IPS DF 6.9 (cell line): ENCODE data around the gene ERVFRD-1.

Experiments used
- DNase-seq: peaks from one replicate; pipeline ENCODE4 v3.0.0-alpha.2; 2013; ENCODE audit warnings: low read depth, low spot score
- H3K27ac ChIP-seq: one replicate; pipeline ENCODE4 v1.5.1; 2013; ENCODE audit warnings: low read length, control low read depth
- H3K27me3 ChIP-seq: 2 replicates; pipeline ENCODE4 v1.6.1; 2013; ENCODE audit warnings: mild to moderate bottlenecking, low read length; ENCODE audit not compliant: control insufficient read depth, insufficient read depth
- H3K36me3 ChIP-seq: 2 replicates; pipeline ENCODE4 v1.6.1; 2013; ENCODE audit warnings: low read length; ENCODE audit not compliant: control insufficient read depth, insufficient read depth
- H3K4me1 ChIP-seq: 2 replicates; pipeline ENCODE4 v1.6.1; 2013; ENCODE audit warnings: low read length; ENCODE audit not compliant: control insufficient read depth, insufficient read depth
- H3K4me3 ChIP-seq: 2 replicates; pipeline ENCODE4 v1.5.1; 2013; ENCODE audit warnings: mild to moderate bottlenecking, low read length
- H3K9me3 ChIP-seq: 2 replicates; pipeline ENCODE4 v1.6.1; 2013; ENCODE audit warnings: low read length, inconsistent platforms; ENCODE audit not compliant: control insufficient read depth, insufficient read depth
- WGBS: extraction: QIAGEN DNeasy Blood & Tissue Kit; methylation state at CpG from one replicate; pipeline ENCODE4 v1.1.7; 2013; ENCODE audit warnings: mixed read lengths, missing lambda C conversion rate; ENCODE audit not compliant: insufficient read length, insufficient coverage; 5-methylcytosine and 5-hydroxymethylcytosine counted together

The ERVFRD-1 gene

DNA sequence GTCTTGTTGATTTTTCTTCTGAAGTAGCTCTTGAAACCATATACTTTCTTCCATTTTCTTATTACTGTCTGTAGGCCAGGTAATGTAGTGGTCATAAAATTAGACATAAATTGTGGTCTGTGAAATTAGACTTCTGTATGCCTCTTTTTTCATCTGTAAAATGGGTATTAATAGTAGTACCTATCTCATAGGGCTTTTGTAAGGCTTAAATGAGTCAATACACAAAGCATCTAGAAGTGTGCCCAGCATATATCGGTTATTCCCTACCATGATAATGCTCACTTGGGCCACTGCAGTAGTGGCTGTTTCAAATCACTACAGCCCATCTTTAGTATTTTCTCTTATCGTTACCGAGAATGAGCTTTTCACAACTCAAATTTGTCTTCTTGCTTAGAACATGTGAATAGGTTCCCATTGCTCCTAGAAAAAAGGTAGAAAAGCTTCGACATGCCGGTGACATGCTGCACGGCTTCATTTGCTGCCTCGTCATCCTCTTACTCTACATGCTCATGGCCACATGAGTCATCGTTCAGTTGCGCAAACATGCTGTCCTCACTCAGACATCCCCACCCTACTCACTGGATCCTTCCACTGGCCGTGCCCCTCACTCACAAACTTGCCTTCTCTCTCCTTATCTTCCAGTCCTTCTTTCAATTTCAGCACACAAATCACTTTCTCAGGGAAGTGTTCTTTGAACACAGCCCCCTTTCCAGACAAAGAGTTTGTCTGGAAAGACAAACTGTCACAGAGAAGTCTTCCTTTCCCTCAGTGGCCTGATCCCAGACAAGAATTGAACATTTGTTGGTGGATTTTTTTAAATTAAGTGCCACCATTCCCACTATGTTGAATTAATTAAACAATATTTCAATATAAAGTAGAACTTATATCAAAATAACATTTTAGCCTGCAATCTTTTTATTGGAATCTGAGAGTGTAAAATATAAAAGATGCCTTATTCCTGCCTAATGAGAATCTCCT is 32.2 kb upstream of the ERVFRD-1 start:
- Histone ChIP-seq H3K4me3 (no peak overlapping the region), H3K36me3 (no peaks in the 10 kb centered on the region), H3K27ac (no peak overlapping the region), H3K27me3 (no peaks in the 10 kb centered on the region), H3K9me3 (no peaks in the 10 kb centered on the region), H3K4me1 (peaks cover 4% of the 10 kb centered on the region; the same call in 1 of the 2 replicates)
- no CpG with 5 or more reads among the region's 10 CpGs for WGBS
- DNase-seq = no peak

- DNase-seq = no peak
- peaks cover 4% of the 10 kb centered on the region; the same call in 1 of the 2 replicates for H3K4me1 ChIP-seq
- no peaks in the 10 kb centered on the region for H3K27me3 ChIP-seq
- H3K4me3 ChIP-seq = no peak overlapping the region
- H3K9me3 ChIP-seq = no peaks in the 10 kb centered on the region
- no peak overlapping the region for H3K27ac ChIP-seq
- WGBS = no CpG with 5 or more reads among the region's 8 CpGs
- no peaks in the 10 kb centered on the region for H3K36me3 ChIP-seq
Measured at GRCh38 chr6:11142296-11143027, 30.9 kb upstream of the ERVFRD-1 start.

- no CpG with 5 or more reads among the region's 3 CpGs for whole genome bisulfite sequencing
- no peak for DNase-seq
- H3K9me3 ChIP-seq = no peaks in the 10 kb centered on the region
Measured at GRCh38 chr6:11141295-11141694, 29.8 kb upstream of the ERVFRD-1 start.

DNA sequence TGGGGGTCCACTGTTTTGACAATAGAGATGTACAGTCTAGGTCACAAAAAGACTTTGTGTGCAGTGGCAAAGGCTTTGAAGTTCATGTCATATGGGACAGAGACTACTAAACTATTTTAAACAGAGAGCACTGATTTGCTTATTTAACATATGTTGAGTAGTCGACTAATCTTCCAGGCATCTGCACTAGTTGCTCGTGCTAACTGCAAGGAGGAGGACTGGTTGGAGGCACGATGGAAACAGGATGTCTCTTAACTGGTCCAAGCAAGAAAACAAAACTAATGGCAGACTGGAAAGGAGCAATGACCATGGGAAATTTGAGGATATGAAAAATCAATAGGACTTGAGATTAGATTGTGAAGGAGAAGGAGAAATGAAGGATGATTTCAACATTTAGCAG is 28.5 kb upstream of the ERVFRD-1 start:
- Histone ChIP-seq H3K4me3 (no peak overlapping the region), H3K27ac (no peak overlapping the region), H3K9me3 (no peaks in the 10 kb centered on the region), H3K36me3 (0 out of 2 replicates have a peak, but pooled peaks cover 2% of the 10 kb centered on the region), H3K27me3 (no peaks in the 10 kb centered on the region), H3K4me1 (no peaks in the 10 kb centered on the region)
- no peak for DNase-seq
- WGBS = no CpG with 5 or more reads among the region's 3 CpGs

More at GRCh38 chr6:11141295-11141694, 29.8 kb upstream of the ERVFRD-1 start:
- H3K4me1 ChIP-seq = peaks cover 3% of the 10 kb centered on the region; the same call in 1 of the 2 replicates
- H3K27ac ChIP-seq = no peak overlapping the region
- no peaks in the 10 kb centered on the region for H3K36me3 ChIP-seq
- H3K27me3 ChIP-seq = no peaks in the 10 kb centered on the region
- no peak overlapping the region for H3K4me3 ChIP-seq

- H3K27ac ChIP-seq = no peak overlapping the region
- no peaks in the 10 kb centered on the region for H3K9me3 ChIP-seq
- 0 out of 2 replicates have a peak, but pooled peaks cover 2% of the 10 kb centered on the region for H3K36me3 ChIP-seq
- no peaks in the 10 kb centered on the region for H3K27me3 ChIP-seq
- no peak overlapping the region for H3K4me3 ChIP-seq
- no peak for DNase-seq
- 100% methylated on average over 1 of the region's 3 CpGs for WGBS
- H3K4me1 ChIP-seq = no peaks in the 10 kb centered on the region
Measured at GRCh38 chr6:11139051-11139960, 27.8 kb upstream of the ERVFRD-1 start.

DNA sequence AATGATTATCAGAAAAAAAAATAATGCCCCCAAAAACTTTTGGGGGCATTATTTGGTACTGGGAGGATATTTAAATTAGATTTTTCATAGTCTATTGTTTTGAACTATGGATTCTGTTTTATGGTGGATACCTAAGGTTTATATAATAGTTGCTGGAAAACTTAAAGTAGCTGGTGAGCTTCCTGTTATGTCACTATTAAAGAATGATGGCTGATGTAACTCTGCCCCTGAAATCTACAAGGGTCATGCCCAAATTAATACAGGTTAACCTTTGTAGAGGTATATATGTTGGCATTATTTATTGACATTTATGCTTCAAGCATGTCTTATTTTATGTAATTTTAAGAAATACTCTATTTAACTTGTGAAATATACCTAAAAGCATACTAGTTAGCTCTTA is 25.3 kb upstream of the ERVFRD-1 start:
- Histone ChIP-seq H3K36me3 (0 out of 2 replicates have a peak, but pooled peaks cover 2% of the 10 kb centered on the region), H3K4me3 (no peak overlapping the region), H3K27ac (no peak overlapping the region), H3K27me3 (no peaks in the 10 kb centered on the region), H3K9me3 (no peaks in the 10 kb centered on the region), H3K4me1 (no peaks in the 10 kb centered on the region)
- DNase-seq = no peak

- WGBS = no CpG with 5 or more reads among the region's 5 CpGs
Measured at GRCh38 chr6:11133281-11133680, 21.8 kb upstream of the ERVFRD-1 start.

GRCh38 chr6:11132194-11132888 is 20.8 kb upstream of the ERVFRD-1 start:
- Histone ChIP-seq H3K9me3 (no peaks in the 10 kb centered on the region), H3K27ac (no peak overlapping the region), H3K4me1 (no peaks in the 10 kb centered on the region), H3K27me3 (no peaks in the 10 kb centered on the region), H3K36me3 (0 out of 2 replicates have a peak, but pooled peaks cover 2% of the 10 kb centered on the region), H3K4me3 (no peak overlapping the region)
- WGBS = no CpG with 5 or more reads among the region's 6 CpGs
- DNase-seq = no peak

More at GRCh38 chr6:11133281-11133680, 21.8 kb upstream of the ERVFRD-1 start:
- H3K4me1 ChIP-seq = no peaks in the 10 kb centered on the region
- H3K9me3 ChIP-seq = no peaks in the 10 kb centered on the region
- H3K27ac ChIP-seq = no peak overlapping the region
- no peak for DNase-seq
- H3K27me3 ChIP-seq = no peaks in the 10 kb centered on the region
- no peak overlapping the region for H3K4me3 ChIP-seq
- H3K36me3 ChIP-seq = 0 out of 2 replicates have a peak, but pooled peaks cover 2% of the 10 kb centered on the region

DNA sequence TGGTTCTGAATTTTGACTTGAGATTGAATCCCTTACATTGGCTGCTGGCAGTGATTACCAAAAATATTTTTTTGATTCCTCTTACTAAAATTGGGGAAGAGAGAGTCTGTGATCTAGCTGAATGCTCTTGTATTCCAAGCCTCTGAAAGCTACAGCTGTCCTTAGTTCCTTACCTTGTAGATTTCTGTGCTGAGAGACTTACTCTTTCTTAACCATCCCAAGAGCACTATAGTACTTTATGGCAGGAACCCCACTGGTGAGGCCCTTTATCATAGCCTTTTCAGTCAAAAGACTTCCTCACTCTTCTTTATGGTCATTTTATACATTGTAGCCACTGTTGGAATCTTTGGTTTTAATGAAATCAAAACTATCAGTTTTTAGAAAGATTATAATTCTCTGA is 19.1 kb upstream of the ERVFRD-1 start:
- Histone ChIP-seq H3K4me1 (no peaks in the 10 kb centered on the region), H3K9me3 (no peaks in the 10 kb centered on the region), H3K4me3 (no peak overlapping the region), H3K27ac (no peak overlapping the region), H3K36me3 (0 out of 2 replicates have a peak, but pooled peaks cover 2% of the 10 kb centered on the region), H3K27me3 (no peaks in the 10 kb centered on the region)
- no peak for DNase-seq
